Fibroblast of lung (primary cell): ENCODE results near the gene PKP1. TPM values are rescaled to one million over a fixed set of nuclear protein-coding genes. Genes with fewer than 3 reads are reported as not detected.
A peak's percentile ranks its signal among the peaks of the same experiment; 100 is the strongest.

Experiments
- DNase-seq, 2 donors: peaks; one replicate each; pipeline versions ENCODE4 v3.0.0 to v3.0.0-alpha.2; 2010; ENCODE audit warnings: low read depth in 2 of 2
- H2AFZ ChIP-seq: 2 replicates; pipeline ENCODE4 v1.5.1; 2012; ENCODE audit warnings: low read length, control low read depth, inconsistent platforms
- H3K27ac ChIP-seq: 2 replicates; pipeline ENCODE4 v1.5.1; 2011; ENCODE audit warnings: low read length, control low read depth; ENCODE audit not compliant: insufficient read depth
- H3K27me3 ChIP-seq: 2 replicates; pipeline ENCODE4 v1.5.1; 2011; ENCODE audit warnings: mild to moderate bottlenecking, low read length; ENCODE audit not compliant: control insufficient read depth, insufficient read depth
- H3K36me3 ChIP-seq: 2 replicates; pipeline ENCODE4 v1.5.1; 2011; ENCODE audit warnings: low read length; ENCODE audit not compliant: control insufficient read depth, insufficient read depth
- H3K4me1 ChIP-seq: 2 replicates; pipeline ENCODE4 v1.5.1; 2011; ENCODE audit warnings: low read length; ENCODE audit not compliant: control insufficient read depth, insufficient read depth; ENCODE audit errors: extremely low read depth
- H3K4me2 ChIP-seq: 2 replicates; pipeline ENCODE4 v1.5.1; 2011; ENCODE audit warnings: low read length, control low read depth; ENCODE audit not compliant: insufficient read depth; ENCODE audit errors: extremely low read depth
- H3K4me3 ChIP-seq, 4 experiments: fragments of 200-600 bp in 1 of 4; sonication (generic) in 1 of 4; replicated peaks in 1 of 4; 2 replicates each; pipeline ENCODE4 v1.5.1; 2011 to 2016; ENCODE audit warnings: low read length in 4 of 4, low read depth in 3 of 4, mild to moderate bottlenecking in 3 of 4, control low read depth in 2 of 4, inconsistent platforms in 1 of 4, mixed read lengths in 1 of 4; ENCODE audit not compliant: insufficient read depth in 1 of 4; ENCODE audit errors: control extremely low read depth in 1 of 4
- H3K79me2 ChIP-seq: 2 replicates; pipeline ENCODE4 v1.5.1; 2012; ENCODE audit warnings: mild to moderate bottlenecking, low read length, inconsistent platforms; ENCODE audit not compliant: control insufficient read depth, insufficient read depth
- H3K9ac ChIP-seq: 2 replicates; pipeline ENCODE4 v1.5.1; 2011; ENCODE audit warnings: mild to moderate bottlenecking, low read length, control low read depth; ENCODE audit not compliant: insufficient read depth
- H3K9me3 ChIP-seq: 2 replicates; pipeline ENCODE4 v1.5.1; 2012; ENCODE audit warnings: low read depth, low read length; ENCODE audit not compliant: control insufficient read depth, insufficient read depth
- H4K20me1 ChIP-seq: 2 replicates; pipeline ENCODE4 v1.5.1; 2011; ENCODE audit warnings: low read length; ENCODE audit not compliant: control insufficient read depth, insufficient read depth; ENCODE audit errors: extremely low read depth
- EZH2 ChIP-seq: IDR thresholded peaks from 2 replicates; pipeline ENCODE4 v1.5.1; 2012; ENCODE audit warnings: low read length, control low read depth, mild to moderate bottlenecking; ENCODE audit errors: missing control alignments
- polyA plus RNA-seq, 2 donors: library from polyadenylated mRNA; depleted of rRNA in 1 of 2; stranded (reverse) in 1 of 2; unstranded in 1 of 2; fragments of >200 nt; gene quantifications; 2 replicates each; pipeline ENCODE4 v1.2.1, GENCODE V29; 2011 to 2012; ENCODE audit warnings: missing spikeins in 1 of 2
- total RNA-seq: library from RNA; depleted of rRNA; stranded (reverse); fragments of >200 nt; gene quantifications from 2 replicates; pipeline ENCODE4 v1.2.1, GENCODE V29; 2014
- TF ChIP-seq, protein P1 (sequence below), 2 donors: IDR thresholded peaks in 1 of 2; conservative IDR thresholded peaks in 1 of 2; 1 replicate in 1 of 2; 2 replicates in 1 of 2; pipeline ENCODE4 v1.5.1; 2011 to 2012; ENCODE audit warnings: low read length in 2 of 2, control low read depth in 1 of 2, inconsistent platforms in 1 of 2, low read depth in 1 of 2, mild to moderate bottlenecking in 1 of 2

Gene PKP1
- total and polyA plus RNA-seq, 2 donors (not counting 1 experiment from before 2014, with no cell fraction given), result under 0.01 to 0.08 TPM

DNA sequence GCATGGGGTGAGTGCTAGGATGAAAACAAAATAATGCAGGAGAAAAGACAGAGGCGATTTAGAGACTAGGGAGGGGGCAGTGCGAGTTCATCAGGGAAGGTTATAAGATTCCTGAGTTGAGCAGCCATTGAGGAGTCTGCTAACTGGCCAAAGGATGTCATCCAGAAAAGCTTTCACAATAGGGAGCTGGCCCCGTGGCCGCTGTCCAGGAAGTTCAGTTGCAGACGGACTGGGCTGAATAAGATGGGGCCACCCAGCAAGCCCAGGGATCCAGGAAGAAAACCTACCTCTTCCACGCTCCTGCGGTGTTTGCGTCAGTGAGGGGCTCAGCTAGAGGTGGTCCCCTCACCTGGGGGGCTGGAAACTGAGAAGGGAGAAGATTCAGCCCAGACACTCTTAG, 4.0 kb upstream of the PKP1 start:
- no peaks in the 10 kb centered on the region for H3K79me2 ChIP-seq
- no peak overlapping the region for H3K9ac ChIP-seq
- no peaks in the 10 kb centered on the region for H3K4me1 ChIP-seq
- no peaks in the 10 kb centered on the region for H4K20me1 ChIP-seq
- TF ChIP-seq EZH2, result no peak
- H3K4me2 ChIP-seq, result no peak overlapping the region
- no peak overlapping the region for H3K4me3 ChIP-seq
- no peaks in the 10 kb centered on the region for H3K9me3 ChIP-seq
- H2AFZ ChIP-seq, result no peak overlapping the region
- H3K27ac ChIP-seq, result no peak overlapping the region
- peaks cover 15% of the 10 kb centered on the region for H3K27me3 ChIP-seq
- DNase-seq, result peak in 1 of 2 donors; percentile 64
- no peaks in the 10 kb centered on the region for H3K36me3 ChIP-seq

DNA sequence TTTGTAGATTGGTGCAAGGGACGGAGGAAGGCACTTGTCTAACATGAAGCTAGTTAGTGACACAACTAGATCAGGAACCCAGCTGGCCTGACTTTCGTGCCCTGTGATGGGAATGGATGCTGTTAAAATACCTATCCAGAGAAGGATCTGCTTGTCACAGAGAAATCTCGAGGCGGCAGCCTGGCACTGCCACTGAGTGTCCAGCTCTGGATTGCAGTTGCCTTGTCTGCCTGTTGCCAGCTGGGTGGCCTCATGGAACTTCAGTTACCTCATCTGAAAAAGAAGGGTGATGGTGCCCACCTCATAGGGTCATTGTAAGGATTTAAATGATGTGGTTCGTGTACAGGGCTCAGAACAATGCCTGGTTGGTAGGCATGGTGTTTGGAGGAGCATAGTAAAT, 2.4 kb upstream of the PKP1 start:
- Histone ChIP-seq H4K20me1 (no peaks in the 10 kb centered on the region), H3K9ac (no peak overlapping the region), H3K4me1 (no peaks in the 10 kb centered on the region), H3K4me2 (no peak overlapping the region), H3K36me3 (no peaks in the 10 kb centered on the region), H2AFZ (no peak overlapping the region), H3K79me2 (no peaks in the 10 kb centered on the region), H3K27me3 (peaks cover 19% of the 10 kb centered on the region), H3K27ac (no peak overlapping the region), H3K4me3 (no peak overlapping the region), H3K9me3 (no peaks in the 10 kb centered on the region)
- no peak for DNase-seq
- TF ChIP-seq EZH2, result no peak
- TF ChIP-seq, protein P1, sequence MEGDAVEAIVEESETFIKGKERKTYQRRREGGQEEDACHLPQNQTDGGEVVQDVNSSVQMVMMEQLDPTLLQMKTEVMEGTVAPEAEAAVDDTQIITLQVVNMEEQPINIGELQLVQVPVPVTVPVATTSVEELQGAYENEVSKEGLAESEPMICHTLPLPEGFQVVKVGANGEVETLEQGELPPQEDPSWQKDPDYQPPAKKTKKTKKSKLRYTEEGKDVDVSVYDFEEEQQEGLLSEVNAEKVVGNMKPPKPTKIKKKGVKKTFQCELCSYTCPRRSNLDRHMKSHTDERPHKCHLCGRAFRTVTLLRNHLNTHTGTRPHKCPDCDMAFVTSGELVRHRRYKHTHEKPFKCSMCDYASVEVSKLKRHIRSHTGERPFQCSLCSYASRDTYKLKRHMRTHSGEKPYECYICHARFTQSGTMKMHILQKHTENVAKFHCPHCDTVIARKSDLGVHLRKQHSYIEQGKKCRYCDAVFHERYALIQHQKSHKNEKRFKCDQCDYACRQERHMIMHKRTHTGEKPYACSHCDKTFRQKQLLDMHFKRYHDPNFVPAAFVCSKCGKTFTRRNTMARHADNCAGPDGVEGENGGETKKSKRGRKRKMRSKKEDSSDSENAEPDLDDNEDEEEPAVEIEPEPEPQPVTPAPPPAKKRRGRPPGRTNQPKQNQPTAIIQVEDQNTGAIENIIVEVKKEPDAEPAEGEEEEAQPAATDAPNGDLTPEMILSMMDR (conservative IDR thresholded peaks at IDR 0.05 in 1 of 2, IDR thresholded peaks at IDR 0.05 in 1 of 2; ENCODE audit: low read depth in 1 of 2, low read length in 2 of 2), result no peak

DNA sequence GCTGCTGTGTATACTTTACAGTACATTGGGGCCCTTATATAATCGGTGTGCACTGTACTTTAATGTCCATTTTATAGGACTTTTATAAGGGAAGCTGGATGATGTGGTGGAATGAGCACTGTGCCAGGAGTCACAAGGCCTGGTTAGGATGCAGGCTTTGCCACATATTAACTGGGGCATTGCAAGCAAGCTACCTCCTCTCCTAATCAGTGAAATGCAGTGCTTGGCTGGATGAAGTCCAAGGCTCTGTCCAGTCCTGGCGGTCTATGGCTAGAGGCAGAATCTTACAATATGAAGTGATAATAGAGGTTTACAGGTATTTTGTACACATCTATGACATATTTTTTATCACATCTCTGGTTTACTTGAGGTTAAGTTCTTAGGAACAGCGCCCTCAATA, 1.7 kb upstream of the PKP1 start:
- no peak overlapping the region for H3K9ac ChIP-seq
- H2AFZ ChIP-seq, result no peak overlapping the region
- H3K36me3 ChIP-seq, result no peaks in the 10 kb centered on the region
- no peak for DNase-seq
- H3K9me3 ChIP-seq, result no peaks in the 10 kb centered on the region
- peaks cover 24% of the 10 kb centered on the region for H3K27me3 ChIP-seq
- no peak overlapping the region for H3K4me3 ChIP-seq
- no peaks in the 10 kb centered on the region for H4K20me1 ChIP-seq
- no peak overlapping the region for H3K4me2 ChIP-seq
- no peaks in the 10 kb centered on the region for H3K4me1 ChIP-seq
- TF ChIP-seq EZH2, result no peak
- TF ChIP-seq, protein P1 (conservative IDR thresholded peaks at IDR 0.05 in 1 of 2, IDR thresholded peaks at IDR 0.05 in 1 of 2; ENCODE audit: low read depth in 1 of 2, low read length in 2 of 2), result no peak
- no peak overlapping the region for H3K27ac ChIP-seq
- no peaks in the 10 kb centered on the region for H3K79me2 ChIP-seq
